Hippocampal formation (tissue), 2 donors: ENCODE results near the gene NTN3.

ENCODE experiments used
- DNase-seq, 2 donors: peaks; one replicate each; lab custom pipeline; 2025; lab: John Stamatoyannopoulos, UW

The NTN3 gene

GRCh38 chr16:2497116-2497630 is 26.1 kb downstream of the NTN3 start:
- no peak for DNase-seq

- no peak for DNase-seq
Measured at GRCh38 chr16:2497695-2498484, 26.8 kb downstream of the NTN3 start.

DNA sequence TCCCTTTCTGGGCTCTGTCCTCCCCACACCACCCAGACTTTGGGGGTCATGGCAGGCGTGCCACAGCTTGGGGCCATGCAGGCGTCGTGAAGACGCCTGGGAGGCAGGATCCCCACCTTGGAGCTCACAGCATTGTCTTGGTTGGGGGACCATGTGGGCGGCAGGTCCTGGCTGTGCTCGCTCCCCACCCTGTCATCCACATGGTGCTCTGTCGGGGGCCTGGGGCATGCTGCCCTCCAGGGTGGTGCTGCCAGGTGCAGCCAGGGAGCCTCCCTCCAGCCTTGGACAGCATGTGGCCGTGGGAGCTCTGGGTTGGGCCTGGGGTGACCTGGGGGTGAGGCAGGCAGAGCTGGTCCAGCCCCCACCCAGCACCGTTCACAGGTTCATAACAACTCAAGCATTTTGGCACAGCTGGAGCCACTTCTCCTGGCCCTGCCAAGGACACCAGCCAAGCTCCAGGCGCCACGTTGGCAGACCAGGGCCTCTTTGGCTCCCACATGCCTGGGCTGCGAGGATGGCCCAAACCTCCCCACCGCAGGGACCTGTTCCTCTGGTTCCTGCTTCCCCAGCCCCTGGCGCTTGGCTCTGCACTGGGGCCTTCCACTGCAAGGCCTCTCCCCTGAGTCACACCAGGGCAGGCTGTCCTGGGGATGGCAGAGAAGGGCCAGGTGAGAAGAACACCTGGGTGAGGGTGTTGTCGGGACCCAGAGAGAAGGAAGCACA is 27.6 kb downstream of the NTN3 start:
- DNase-seq, result no peak

DNA sequence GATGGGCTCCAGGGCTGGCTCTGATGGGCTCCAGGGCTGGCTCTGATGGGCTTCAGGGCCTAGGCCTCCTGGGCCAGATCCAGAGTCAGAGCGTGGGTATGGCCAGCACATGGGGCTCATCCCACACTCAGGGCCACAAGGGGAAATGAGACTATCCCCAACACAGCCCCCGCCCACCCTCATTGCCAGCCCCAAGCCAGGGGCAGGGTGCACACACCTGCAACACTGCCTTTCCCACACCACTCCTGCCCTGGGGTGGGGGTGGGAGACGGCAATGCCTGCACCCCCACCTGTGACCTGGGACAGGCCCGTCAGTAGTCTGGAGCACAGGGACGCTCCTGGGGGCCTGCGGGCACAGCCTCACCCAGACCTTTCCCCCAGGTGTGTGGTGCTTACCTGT is 28.4 kb downstream of the NTN3 start:
- DNase-seq, result no peak

DNA sequence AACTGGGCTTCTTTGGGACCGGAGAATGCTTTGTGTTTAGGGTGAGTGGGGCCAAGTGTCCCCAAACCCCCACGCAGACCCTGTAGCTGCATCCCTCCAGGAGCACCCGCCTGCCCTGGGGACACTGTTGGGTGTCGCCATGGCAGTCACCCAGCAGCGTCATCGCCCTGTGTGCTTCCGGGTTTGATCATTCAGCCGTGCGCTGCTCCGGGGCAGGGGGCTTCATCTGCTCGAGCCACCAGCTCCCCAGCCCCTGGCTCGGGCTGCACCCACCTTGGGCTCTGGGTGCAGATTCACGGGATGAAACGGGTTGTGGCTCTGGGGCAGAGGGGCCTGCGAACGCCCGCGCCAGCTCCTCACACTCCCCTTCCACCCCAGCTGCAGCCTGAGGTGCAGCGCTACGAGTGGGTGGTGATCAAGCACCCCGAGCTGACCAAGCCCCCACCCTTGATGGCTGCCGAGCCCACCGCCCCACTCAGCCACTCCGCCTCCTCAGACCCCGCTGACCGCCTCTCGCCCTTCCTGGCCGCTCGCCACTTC is 28.9 kb downstream of the NTN3 start:
- DNase-seq, result no peak

DNA sequence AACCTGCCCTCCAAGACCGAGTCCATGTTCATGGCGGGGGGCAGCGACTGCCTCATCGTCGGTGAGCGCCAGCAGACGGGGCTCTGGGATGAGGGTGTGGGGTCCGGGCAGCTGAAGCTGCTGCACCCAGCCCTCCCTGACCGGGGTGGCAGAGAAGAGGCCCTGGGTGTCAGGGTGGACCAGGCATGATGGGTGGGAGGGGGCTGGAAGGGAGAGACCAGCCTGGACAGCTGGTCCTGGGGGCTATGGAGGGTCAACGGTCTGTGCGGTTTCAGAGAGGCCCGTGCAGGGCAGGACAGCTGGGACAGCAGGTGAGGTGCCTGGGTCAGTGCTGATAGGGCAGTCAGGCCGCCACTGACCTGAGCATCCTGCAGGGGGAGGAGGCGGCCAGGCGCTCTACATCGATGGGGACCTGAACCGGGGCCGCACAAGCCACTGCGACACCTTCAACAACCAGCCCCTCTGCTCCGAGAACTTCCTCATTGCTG is 29.4 kb downstream of the NTN3 start:
- DNase-seq, result no peak

DNA sequence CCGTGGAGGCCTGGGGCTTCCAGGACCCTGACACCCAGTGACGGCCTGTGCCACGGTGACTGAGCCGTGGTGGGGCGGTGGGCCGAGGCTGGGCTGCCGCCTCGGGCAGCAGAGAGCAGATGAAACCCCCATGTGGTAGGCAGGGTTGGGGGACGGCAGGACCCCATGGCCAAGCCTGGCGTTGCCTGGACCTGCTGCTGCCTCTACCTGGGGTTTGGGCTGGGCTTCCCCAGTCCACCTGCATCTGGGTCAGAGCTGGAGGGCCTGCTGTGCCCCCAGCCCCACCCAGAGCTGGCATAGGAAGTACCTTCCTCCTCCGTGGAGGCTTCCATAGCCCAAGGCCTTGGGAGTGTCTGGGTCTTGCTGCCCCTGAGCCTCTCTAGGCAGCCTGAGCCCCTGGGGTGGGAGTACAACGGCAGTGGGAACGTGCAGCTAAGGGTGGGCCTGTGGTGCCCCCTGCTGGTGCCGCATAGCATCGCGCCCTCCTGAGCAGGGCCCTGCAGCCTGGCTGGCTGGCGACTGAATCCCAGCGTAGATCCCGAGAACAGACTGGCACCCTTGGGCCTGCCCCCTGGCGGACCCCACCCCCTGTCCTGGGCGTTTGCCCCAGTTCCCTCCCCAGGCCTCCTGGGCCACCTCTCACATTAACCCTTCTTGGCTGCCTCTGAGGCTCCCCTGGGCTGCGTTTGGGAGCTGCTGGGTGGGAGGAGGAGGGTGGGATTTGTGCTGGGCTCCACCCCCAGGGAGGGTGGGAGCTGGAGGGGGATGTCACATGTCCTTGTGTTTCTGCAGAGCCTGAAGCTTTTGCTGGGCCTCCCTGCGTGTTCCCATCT is 30.0 kb downstream of the NTN3 start:
- peak; percentile 83 to 92 for DNase-seq

- no peak for DNase-seq
Measured at GRCh38 chr16:2501946-2502895, 31.1 kb downstream of the NTN3 start.

GRCh38 chr16:2505695-2506094 is 34.6 kb downstream of the NTN3 start:
- no peak for DNase-seq

- no peak for DNase-seq
Measured at GRCh38 chr16:2507052-2507659, 36.1 kb downstream of the NTN3 start.

DNA sequence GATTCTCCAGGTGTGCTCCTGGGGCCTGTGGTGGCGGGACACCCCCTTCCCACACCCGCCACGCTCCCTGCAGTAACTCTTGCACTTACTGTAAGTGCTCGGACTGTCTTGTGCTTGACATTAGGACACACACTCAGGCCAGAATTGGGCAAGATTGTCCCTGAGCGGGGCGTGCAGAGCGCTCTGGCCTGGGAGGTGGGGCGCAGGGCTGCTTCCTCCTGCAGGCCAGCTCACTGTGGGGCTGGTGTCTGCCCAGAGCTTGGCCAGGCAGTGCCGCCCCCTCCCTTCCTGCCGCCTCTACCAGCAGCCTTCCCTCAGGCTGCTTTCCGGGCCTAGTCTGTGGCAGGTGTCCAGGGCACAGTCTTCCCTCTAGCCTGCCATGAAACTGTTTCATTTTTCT is 36.6 kb downstream of the NTN3 start:
- DNase-seq, result peak in 1 of 2 donors; percentile 23

DNA sequence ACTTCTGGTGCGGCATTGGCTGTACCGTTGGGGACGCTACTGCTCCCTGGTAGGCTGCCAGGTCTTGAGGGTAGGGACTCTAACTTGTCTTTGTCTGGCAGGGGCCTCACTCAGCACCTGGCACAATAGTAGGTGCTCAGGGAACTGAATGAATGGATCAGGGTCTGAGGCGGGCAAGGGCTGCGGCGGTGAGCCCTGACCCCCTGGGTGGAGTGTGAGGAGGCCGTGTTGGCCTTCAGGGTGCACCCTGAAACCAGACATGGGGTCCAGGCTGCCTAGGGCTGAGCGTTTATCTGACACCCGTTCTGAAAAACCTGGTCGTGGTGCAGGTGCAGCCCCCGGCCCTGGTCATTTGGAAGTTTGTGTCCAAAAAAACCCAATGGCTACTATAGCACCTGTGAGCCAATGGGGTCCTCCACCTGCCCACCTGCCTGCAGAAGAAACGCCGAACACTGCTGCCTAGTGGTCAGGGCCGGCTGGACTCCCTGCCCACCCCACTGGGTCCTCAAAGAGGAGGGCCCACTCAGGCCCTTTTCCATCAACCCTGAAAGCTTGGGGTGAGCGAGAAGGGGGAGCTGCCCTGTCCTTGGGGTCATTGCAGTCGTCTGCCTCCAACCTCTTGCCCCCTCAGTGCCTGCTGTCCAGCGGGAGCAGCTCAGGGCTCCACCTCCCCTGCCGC is 37.8 kb downstream of the NTN3 start:
- no peak for DNase-seq

GRCh38 chr16:2511128-2511800 is 40.2 kb downstream of the NTN3 start:
- no peak for DNase-seq

DNA sequence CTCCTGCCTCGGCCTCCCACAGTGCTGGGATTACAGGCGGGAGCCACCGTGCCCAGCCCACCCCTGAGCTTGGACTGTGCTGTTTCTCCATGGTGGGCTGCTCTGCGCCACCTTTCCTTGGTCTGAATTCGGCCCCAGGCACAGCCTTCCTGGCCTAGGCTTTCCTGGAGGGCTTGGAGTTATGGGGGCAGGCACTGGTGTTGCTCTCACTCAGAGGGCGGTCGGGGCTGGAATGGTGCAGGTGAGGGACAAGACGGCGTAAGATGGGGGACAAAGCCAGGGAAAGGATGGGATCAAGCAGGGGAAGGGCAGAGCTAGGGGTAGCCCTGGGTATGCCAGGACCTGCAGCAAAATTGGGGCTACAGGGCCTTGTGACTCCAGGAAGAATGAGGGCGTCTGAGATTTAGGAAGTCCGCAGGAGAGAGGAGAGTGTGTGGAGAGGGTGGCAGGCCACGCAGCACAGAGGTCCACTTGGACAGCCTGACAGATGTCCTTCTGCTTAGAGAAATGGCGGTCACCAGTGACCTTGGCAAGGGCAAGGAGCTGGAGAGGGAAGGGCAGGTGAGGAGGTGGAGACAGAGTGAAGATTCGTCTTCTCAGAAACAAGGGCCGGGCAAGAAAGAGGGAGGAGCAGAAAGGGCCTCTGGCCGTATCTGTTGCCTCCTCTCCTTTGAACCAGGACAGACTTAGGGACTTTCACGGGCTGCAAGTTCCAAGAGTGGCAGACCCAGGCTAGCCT is 41.1 kb downstream of the NTN3 start:
- no peak for DNase-seq

DNA sequence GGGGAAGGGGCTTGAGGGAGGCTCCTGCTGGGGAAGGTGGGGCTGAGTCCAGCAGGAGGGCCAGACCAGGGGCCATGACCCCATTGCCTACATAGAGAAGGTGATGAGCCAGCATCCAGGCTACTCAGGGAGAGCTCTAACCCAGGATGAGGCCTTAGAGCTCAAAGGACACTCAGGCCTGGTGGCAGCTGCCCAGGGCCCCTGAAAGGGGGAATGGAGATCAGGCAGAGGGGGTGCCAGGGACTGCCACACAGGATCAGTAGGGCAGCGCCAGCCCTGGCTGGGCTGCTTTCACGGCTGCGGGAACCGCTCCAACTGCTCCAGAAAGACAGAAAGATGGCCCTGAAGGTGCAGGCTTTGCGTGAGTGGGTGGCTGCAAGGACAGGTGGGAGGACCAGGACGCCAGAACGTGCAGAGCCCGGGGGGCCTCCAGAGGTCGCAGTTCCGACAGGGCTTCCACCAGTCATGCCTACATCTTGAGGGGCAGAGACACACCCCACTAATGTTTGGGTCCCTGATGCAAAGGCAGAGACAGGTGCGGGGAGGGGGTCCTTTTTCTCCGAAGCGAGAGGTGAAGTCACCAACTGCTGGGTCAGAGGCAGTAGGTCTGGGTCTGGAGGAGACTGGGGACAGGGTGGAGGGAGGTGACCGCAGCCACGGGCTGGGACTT is 41.8 kb downstream of the NTN3 start:
- no peak for DNase-seq

DNA sequence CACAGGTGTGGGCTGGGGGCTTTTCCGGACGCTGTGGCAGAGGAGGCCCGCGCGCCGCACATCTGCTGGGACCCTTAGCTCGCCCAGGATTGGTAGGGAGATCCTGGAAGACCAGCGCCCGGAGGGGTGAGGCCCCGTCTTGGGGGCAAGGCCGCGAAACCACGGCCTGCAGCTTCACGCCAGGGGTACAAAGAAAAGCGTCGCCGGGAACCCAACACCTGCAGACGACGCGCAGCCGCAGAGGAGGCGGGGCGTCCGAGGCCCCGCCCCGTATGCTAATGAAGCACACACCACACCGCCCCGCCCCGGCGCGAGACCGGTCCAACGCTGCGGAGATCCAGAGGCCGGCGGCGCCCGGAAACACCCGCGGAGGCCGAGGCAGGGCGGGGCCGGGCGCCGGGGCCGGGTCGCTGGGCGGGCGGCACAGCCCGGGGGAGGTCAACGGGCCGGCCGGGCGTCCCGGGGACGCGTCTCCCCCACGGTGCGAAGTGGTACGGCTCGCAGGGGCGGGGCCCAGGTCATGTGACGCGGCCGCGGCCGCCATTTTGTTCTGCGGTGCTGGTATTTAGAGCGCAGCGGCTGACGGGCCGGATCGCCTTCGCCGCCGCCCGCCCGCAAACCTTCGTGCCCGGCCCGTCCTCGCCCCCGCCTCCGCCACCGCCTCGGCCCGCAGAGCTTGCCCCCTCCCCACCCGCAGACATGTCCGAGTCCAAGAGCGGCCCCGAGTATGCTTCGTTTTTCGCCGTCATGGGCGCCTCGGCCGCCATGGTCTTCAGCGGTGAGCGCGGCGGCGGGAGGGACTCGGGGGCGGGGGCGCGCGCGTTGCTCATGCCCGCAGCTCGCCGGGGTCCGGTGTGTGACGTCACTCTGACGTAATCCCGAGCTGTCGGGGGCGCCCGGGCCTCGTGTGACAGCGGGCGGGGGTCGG is 42.6 kb downstream of the NTN3 start, which contains the start of gene ATP6V0C:
TSS of gene ATP6V0C (plus strand) at position 548 of the 928 bp plus-strand sequence. CDS start at position 700, 152 bp downstream.
- DNase-seq, result peak; percentile 83 to 91
